Cardiac muscle cell (in vitro differentiated cells and primary cell): ENCODE measurements around the gene CFAP73. TPM values are rescaled to one million over a fixed set of nuclear protein-coding genes. Genes with fewer than 3 reads are reported as not detected.

Experiments used
- DNase-seq, 2 donors: peaks; one replicate each; pipeline versions ENCODE4 v3.0.0 to v3.0.0-alpha.2; 2010 to 2017; ENCODE audit warnings: low read depth in 1 of 2, low spot score in 1 of 2
- H3K27ac ChIP-seq: fragments of 200-600 bp; sonication (generic); 2 replicates; pipeline ENCODE4 v1.5.1; 2016
- H3K27me3 ChIP-seq: fragments of 200-600 bp; sonication (generic); 2 replicates; pipeline ENCODE4 v1.6.0; 2016; ENCODE audit warnings: control low read depth
- H3K36me3 ChIP-seq: fragments of 200-600 bp; sonication (generic); 2 replicates; pipeline ENCODE4 v1.5.1; 2016; ENCODE audit warnings: control low read depth
- H3K4me1 ChIP-seq: fragments of 200-600 bp; sonication (generic); 2 replicates; pipeline ENCODE4 v1.8.1; 2017; ENCODE audit warnings: low read depth, mild to moderate bottlenecking, mixed run types
- H3K4me3 ChIP-seq: fragments of 200-600 bp; sonication (generic); 2 replicates; pipeline ENCODE4 v1.5.1; 2016; ENCODE audit warnings: mild to moderate bottlenecking
- H3K9me3 ChIP-seq: fragments of 200-600 bp; sonication (generic); 2 replicates; pipeline ENCODE4 v1.5.1; 2017; ENCODE audit warnings: low read depth, mild to moderate bottlenecking, control low read depth
- polyA plus RNA-seq: library from polyadenylated mRNA; unstranded; fragments of >200 nt; fragmentation: Nextera tagmentation; extraction: Ambion mirVana; gene quantifications from 2 replicates; pipeline ENCODE4 v1.2.1, GENCODE V29; 2016
- total RNA-seq: library from RNA; depleted of rRNA; stranded (reverse); fragments of >200 nt; gene quantifications from 2 replicates; pipeline ENCODE4 v1.2.3, GENCODE V29; 2016
- TF ChIP-seq, protein P1 (sequence below): IDR thresholded peaks from 2 replicates; pipeline ENCODE4 v1.5.1; 2012; ENCODE audit warnings: low read depth, mild to moderate bottlenecking, low read length

CFAP73 gene
- total and polyA plus RNA-seq, 2 experiments from 2014 or later = not detected

GRCh38 chr12:113183030-113183589 is 33.6 kb downstream of the CFAP73 start:
- H3K4me1 ChIP-seq = no peaks in the 10 kb centered on the region
- H3K9me3 ChIP-seq = no peaks in the 10 kb centered on the region
- H3K36me3 ChIP-seq = peaks cover 18% of the 10 kb centered on the region
- no peak overlapping the region for H3K4me3 ChIP-seq
- TF ChIP-seq, protein P1, sequence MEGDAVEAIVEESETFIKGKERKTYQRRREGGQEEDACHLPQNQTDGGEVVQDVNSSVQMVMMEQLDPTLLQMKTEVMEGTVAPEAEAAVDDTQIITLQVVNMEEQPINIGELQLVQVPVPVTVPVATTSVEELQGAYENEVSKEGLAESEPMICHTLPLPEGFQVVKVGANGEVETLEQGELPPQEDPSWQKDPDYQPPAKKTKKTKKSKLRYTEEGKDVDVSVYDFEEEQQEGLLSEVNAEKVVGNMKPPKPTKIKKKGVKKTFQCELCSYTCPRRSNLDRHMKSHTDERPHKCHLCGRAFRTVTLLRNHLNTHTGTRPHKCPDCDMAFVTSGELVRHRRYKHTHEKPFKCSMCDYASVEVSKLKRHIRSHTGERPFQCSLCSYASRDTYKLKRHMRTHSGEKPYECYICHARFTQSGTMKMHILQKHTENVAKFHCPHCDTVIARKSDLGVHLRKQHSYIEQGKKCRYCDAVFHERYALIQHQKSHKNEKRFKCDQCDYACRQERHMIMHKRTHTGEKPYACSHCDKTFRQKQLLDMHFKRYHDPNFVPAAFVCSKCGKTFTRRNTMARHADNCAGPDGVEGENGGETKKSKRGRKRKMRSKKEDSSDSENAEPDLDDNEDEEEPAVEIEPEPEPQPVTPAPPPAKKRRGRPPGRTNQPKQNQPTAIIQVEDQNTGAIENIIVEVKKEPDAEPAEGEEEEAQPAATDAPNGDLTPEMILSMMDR = no peak
- H3K27ac ChIP-seq = no peak overlapping the region
- no peaks in the 10 kb centered on the region for H3K27me3 ChIP-seq
- no peak for DNase-seq

DNA sequence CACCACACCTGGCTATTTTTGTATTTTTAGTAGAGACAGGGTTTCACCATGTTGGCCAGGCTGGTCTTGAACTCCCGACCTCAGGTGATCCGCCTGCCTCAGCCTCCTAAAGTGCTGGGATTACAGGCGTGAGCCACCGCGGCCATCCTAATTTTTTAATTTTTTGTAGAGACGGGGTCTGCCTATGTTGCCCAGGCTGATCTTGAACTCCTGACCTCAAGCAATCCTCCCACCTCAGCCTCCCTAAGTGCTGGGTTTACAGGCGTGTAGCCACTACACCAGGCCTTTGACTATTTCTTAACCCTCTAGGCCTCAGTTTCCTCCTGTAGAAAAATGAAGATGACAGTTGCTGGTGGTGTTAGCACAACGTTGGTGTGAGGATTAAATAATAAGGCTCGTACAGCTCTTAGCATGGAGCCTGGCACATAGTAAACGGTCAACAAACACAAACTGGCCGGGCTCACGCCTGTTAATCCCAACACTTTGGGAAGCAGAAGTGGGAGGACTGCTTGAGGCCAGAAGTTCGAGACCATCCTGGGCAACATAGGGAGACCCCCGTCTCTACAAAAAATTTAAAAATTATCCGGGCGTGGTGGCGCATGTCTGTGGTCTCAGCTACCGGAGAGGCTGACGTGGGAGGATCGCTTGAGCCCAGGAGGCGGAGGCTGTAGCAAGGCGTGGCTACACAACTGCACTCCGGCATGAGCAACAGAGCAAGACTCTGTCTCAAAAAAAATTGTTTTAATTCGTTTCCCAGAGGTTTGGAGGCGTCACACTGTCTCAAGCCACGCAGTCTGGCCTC is 34.8 kb downstream of the CFAP73 start:
- TF ChIP-seq, protein P1 = no peak
- no peak for DNase-seq
- no peak overlapping the region for H3K27ac ChIP-seq

DNA sequence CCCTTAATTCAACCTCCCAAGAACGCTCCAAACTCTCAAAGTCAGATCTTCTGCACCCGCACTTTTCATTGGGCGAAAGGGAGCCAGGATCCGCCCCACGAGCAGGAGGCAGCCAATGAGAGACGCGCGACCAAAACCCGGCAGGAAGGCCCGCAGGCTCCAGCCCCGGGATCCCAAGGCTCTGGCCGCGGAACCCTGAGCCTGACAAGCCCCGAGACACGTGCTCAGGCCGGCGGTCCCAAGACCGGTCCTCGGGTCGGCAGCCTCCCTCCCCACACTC is 35.3 kb downstream of the CFAP73 start:
- peak; percentile 89 to 92 for DNase-seq
- TF ChIP-seq, protein P1 = no peak

More for the DNA sequence above, 34.8 kb downstream of the CFAP73 start:
- Histone ChIP-seq H3K9me3 (no peaks in the 10 kb centered on the region), H3K27me3 (no peaks in the 10 kb centered on the region), H3K36me3 (peaks cover 12% of the 10 kb centered on the region), H3K4me1 (no peaks in the 10 kb centered on the region), H3K4me3 (peak overlapping the region; percentile 74)

DNA sequence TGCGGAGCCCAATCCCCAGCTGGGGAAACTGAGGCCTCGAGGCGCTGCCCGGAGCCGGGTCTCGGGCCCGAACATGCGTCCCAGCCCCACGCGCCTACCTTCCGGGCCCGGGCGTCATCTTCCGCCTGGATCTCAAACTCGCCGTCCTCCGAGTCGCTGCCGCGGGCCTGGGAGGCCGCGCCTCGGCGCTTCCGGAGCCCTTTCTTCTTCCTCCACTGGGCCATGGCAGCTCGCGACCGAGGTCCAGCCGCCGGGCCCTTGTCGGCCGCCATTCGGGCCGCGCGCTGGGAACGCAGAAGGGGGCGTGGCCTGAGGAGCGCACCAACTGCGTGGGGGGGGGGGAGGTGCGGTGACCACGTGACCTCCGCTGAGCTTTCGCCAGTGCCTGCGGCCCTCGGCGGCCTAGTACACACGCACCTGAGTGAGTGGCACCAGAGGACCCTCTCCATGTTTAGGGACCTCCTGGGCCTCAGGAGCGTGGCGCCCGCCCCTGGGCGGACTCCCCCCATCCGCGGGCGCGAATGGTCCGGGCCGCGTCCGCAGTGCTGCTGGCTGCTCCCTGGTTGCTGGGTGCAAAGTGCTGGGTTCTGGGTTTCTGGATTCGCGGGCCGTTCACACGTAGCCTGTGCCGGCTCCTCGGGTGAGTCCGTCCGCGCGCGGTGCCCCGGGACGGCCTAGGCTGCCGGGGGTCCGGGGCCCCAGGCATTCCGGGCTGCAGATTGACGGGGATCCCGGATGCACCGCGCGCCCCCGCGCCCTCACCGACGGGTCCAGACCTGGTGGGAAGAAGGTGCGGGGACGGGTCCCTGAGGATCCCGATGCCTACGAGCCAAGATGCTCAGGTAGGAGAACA is 35.9 kb downstream of the CFAP73 start, which contains the start of the genes DDX54 and RITA1:
Gene DDX54, minus strand, starts transcription at position 299 of the 853 bp plus-strand sequence. Its CDS starts 27 bp downstream, at position 272.
Gene RITA1, plus strand, starts transcription at position 542 of the 853 bp plus-strand sequence. CDS start 1,026 bp downstream, outside the sequence.
- no peaks in the 10 kb centered on the region for H3K27me3 ChIP-seq
- H3K27ac ChIP-seq = peak within 1 kb of the TSS; percentile 95
- H3K4me3 ChIP-seq = peak within 1 kb of the TSS; percentile 74
- no peaks in the 10 kb centered on the region for H3K9me3 ChIP-seq
- peaks cover under 1% of the 10 kb centered on the region for H3K36me3 ChIP-seq
- TF ChIP-seq, protein P1 = no peak
- H3K4me1 ChIP-seq = peaks cover 3% of the 10 kb centered on the region
- DNase-seq = peak; percentile 86 to 94

More for the DNA sequence above, 35.3 kb downstream of the CFAP73 start:
- peaks cover 6% of the 10 kb centered on the region for H3K36me3 ChIP-seq
- no peaks in the 10 kb centered on the region for H3K27me3 ChIP-seq
- no peaks in the 10 kb centered on the region for H3K4me1 ChIP-seq
- peak overlapping the region; percentile 74 for H3K4me3 ChIP-seq
- H3K27ac ChIP-seq = peak overlapping the region; percentile 95
- no peaks in the 10 kb centered on the region for H3K9me3 ChIP-seq

GRCh38 chr12:113186033-113186365 is 36.5 kb downstream of the CFAP73 start:
- peak in 1 of 2 donors; percentile 19 for DNase-seq
- peaks cover 4% of the 10 kb centered on the region for H3K4me1 ChIP-seq
- no peaks in the 10 kb centered on the region for H3K27me3 ChIP-seq
- H3K36me3 ChIP-seq = no peaks in the 10 kb centered on the region
- TF ChIP-seq, protein P1 = no peak
- H3K4me3 ChIP-seq = peak overlapping the region; percentile 74
- H3K9me3 ChIP-seq = no peaks in the 10 kb centered on the region
- H3K27ac ChIP-seq = peak overlapping the region; percentile 95
